Stomach (tissue), 4 donors: Measurements from ENCODE around the gene ALDH16A1.

Experiments
- EP300 ChIP-seq: sonication (generic); formaldehyde crosslinking; IDR thresholded peaks from one replicate; pipeline ENCODE4 v1.6.1; 2017; ENCODE audit warnings: antibody characterized with exemption
- POLR2A ChIP-seq, 4 donors: fragments of 450-650 bp; IDR thresholded peaks; one replicate each; pipeline ENCODE4 v1.6.1; 2016; ENCODE audit warnings: antibody characterized with exemption in 4 of 4, control low read depth in 2 of 4, mild to moderate bottlenecking in 1 of 4, moderate library complexity in 1 of 4
- TF ChIP-seq, protein P1 (sequence below), 7 experiments: fragments of 450-650 bp in 4 of 7; fragments of 200-600 bp in 3 of 7; sonication (generic) in 3 of 7; IDR thresholded peaks; one replicate each; pipeline ENCODE4 v1.5.1; 2016 to 2019; ENCODE audit warnings: antibody characterized with exemption in 7 of 7, control low read depth in 2 of 7, mild to moderate bottlenecking in 1 of 7

DNA sequence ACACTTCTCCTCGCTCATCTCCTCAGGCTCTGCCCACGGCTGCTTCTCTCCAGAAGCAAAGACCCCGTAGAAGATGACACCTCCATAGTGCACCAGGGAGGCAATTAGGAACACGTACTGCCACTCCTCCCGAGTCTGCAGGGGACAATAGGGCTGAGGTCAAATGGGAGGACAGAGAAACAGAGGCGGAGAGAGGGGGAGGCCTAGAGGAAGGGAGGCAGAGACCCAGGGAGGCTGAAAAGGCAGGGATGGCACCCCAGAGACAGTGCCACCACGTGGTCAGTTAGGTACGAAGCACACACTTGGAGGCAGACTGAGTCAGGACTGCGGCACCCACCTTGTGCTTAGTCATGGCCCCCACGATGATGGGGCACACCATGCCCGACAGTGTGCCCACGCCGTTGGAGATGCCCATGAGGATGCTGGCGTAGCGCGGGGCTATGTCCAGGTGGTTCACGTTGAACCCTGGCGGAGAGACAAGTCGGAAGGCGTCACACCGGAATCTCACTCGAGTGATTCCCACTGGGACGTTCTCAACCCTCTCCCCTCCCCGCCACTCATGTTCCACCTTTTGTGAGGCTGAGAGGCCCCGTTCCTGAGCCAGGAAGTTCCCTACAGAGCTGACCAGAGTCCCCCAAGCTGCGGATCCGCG, 22.2 kb upstream of the ALDH16A1 start:
- TF ChIP-seq POLR2A (IDR thresholded peaks at IDR 0.05) (no peak), EP300 (no peak)
- TF ChIP-seq, protein P1, sequence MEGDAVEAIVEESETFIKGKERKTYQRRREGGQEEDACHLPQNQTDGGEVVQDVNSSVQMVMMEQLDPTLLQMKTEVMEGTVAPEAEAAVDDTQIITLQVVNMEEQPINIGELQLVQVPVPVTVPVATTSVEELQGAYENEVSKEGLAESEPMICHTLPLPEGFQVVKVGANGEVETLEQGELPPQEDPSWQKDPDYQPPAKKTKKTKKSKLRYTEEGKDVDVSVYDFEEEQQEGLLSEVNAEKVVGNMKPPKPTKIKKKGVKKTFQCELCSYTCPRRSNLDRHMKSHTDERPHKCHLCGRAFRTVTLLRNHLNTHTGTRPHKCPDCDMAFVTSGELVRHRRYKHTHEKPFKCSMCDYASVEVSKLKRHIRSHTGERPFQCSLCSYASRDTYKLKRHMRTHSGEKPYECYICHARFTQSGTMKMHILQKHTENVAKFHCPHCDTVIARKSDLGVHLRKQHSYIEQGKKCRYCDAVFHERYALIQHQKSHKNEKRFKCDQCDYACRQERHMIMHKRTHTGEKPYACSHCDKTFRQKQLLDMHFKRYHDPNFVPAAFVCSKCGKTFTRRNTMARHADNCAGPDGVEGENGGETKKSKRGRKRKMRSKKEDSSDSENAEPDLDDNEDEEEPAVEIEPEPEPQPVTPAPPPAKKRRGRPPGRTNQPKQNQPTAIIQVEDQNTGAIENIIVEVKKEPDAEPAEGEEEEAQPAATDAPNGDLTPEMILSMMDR (IDR thresholded peaks at IDR 0.05), result no peak
